HG02970 (cell line): ENCODE results near the gene NXN.
"Not testable (repeated sequence)": the region's sequence is repeated elsewhere in the genome, so short reads cannot be mapped to it uniquely, and the experiment has no call there.

Experiments
- ATAC-seq: cut with Tn5 transposase; IDR thresholded peaks from one replicate; pipeline ENCODE4 v1.9.1; 2021; ENCODE audit warnings: mild to moderate bottlenecking, moderate library complexity, moderate number of reproducible peaks; ENCODE audit not compliant: unreplicated experiment, low FRiP score

Gene NXN

GRCh38 chr17:788551-788950 lies 191.0 kb downstream of the NXN start:
- ATAC-seq = no peak

DNA sequence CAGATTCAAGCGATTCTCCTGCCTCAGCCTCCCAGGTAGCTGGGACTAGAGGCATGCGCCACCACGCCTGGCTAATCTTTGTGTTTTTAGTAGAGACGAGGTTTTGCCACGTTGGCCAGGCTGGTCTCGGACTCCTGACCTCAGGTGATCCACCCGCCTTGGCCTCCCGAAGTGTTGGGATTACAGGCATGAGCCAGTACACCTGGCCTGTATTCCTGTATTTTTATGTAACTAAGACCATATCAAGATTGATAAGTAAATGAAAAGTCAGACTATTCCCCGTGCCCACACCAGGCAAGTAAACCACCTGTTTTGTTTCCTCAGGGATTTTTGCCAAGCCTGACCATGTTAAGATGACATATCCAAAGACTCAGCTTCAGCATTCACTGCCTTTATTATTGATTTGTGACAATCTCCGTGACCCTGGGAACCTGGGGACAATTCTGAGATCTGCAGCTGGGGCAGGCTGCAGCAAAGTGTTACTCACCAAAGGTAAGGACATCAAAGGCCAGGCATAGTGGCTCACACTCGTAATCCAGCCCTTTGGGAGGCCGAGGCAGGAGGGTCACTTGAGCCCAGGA lies 191.8 kb downstream of the NXN start:
- no peak for ATAC-seq

- ATAC-seq = not testable (repeated sequence)
Measured at GRCh38 chr17:785901-786300, 193.7 kb downstream of the NXN start.

DNA sequence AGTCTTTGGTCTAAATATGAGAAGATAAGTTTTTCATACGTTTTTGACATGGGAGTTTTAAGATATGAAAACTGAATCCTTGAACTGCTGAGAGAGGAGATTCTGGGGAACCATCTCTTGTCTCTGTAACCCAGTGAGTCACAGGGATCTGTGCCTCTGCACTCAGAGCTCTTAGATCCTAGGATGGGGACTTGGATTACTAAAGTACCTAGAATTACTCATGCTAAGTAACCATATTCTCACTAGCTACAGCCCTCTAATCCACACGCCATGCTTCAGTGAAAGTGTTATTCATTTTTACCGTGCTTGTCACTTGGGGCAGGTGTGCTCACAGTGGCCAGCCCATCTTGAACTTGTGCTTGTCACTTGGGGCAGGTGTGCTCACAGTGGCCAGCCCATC lies 195.4 kb downstream of the NXN start:
- ATAC-seq = no peak

- ATAC-seq = peak; percentile 94
Measured at GRCh38 chr17:781805-782731, 197.5 kb downstream of the NXN start, which contains the start of the genes GLOD4 and MRM3. Gene GLOD4 (minus strand): TSS chr17:782280. CDS start chr17:782255, 25 bp downstream. Gene MRM3 (plus strand): TSS chr17:782353. CDS start chr17:782379, 26 bp downstream.

DNA sequence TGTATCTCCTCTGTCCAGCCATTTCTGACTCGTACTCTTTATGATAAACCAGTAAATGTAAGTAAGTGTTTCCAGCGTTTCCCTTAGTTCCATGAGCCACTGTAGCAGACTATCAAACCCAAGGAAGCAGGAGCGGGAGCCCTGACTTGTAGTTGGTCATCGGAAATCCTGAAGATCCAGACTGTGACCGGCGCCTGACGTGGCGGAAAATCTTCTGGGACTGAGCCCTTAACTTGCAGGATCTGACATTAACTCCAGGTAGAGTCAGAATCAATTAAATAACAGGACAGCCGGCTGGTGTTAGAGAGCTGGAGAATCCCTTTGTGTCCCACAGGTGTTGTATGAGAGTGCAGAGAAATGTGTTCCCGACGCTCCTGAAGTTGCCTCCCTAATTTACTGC lies 201.5 kb downstream of the NXN start:
- no peak for ATAC-seq

DNA sequence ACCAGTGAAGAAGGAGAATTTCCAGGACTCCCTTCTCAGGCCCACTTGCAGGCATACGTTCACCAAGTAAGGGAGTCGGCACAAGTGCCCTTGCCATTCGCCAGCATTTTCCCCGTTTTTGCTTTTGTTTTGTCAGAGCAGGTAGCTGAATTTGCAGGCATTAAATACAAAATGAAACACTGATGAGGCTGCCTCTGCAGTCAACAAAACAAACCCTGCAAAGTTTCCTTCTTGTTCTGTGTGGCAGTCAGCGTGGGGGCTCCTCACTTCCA lies 205.3 kb downstream of the NXN start:
- ATAC-seq = no peak

DNA sequence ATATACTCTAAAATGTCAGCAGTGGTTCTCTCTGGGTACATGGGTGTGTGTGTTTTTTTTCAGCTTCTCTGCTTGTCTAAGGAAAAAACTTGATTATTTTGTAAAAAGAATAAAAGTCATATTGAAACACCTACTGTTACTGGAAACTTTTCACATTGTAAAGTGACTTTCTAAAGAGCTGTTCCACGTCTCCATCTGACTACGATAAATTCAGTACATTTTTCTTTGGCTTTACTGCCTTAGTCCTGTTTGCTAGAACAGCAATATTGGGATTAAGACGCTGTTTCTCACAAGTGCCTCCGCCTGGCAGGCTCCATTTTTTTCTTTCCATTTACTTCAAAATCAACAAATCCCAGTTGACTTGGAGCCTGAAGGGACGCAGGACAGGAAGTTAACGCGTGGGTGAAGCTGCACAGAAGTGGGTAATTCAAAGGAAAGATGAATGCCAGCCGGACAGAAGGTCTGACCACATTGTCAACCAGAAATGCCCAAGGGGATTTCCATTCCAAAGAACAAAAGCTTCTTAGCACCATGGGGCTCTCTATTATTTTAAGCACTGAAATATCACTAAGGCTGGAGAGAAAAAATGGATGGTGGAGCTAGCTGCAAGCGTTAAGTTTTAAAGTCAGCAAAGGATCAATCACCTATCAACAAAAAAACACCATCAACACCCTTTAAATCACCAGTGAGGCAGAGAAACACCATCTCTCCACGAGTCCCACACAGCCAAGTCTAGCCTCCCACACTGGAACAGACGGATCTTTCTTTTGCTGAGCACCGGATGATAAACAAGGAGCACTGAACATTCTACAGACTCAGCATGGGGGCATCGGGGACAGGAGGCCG lies 205.9 kb downstream of the NXN start:
- no peak for ATAC-seq

GRCh38 chr17:773016-773415 lies 206.6 kb downstream of the NXN start:
- no peak for ATAC-seq

GRCh38 chr17:767076-767475 lies 212.5 kb downstream of the NXN start:
- ATAC-seq = no peak

GRCh38 chr17:760371-760770 lies 219.2 kb downstream of the NXN start:
- no peak for ATAC-seq

GRCh38 chr17:759964-760363 lies 219.6 kb downstream of the NXN start:
- ATAC-seq = no peak

DNA sequence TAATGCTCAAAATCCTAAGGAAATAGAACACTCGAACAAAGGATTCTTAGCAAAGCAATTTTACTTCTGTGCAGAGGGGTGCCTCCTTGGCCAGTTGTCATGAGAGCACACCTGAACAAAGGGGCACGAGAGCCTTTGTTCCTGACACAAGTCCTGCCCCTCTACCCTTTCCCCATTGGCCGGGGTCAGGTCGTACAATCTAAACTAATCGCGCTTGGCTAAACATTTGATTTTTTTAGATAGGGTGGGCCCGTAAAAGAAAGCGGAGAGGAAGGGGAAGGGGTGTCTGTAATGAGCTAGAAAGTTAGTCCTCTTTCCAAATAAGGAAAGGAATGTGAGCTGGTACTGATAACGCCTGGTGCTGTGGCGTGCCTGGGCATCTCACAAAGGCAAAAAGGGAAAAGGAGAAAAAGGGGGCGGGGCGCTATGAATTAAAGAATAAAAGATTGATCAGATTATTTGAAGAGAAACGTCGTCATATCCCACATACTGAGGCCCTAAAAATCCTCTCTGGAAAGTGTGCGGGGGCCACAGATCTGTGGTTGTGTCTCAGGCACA lies 223.5 kb downstream of the NXN start:
- not testable (repeated sequence) for ATAC-seq

DNA sequence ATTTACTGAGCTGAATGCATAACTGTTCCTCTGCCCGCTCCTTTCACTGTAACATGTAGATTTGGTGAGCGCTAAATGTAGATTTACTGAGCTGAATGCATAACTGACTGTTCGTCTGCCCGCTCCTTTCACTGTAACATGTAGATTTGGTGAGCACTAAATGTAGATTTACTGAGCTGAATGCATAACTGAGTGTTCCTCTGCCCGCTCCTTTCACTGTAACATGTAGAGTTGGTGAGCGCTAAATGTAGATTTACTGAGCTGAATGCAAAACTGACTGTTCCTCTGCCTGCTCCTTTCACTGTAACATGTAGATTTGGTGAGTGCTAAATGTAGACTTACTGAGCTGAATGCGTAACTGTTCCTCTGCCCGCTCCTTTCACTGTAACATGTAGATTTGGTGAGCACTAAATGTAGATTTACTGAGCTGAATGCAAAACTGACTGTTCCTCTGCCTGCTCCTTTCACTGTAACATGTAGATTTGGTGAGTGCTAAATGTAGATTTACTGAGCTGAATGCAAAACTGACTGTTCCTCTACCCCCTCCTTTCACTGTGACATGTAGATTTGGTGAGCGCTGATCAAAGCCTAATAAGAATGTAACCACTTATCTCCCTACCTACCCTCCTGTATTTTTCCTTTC lies 224.1 kb downstream of the NXN start:
- not testable (repeated sequence) for ATAC-seq

DNA sequence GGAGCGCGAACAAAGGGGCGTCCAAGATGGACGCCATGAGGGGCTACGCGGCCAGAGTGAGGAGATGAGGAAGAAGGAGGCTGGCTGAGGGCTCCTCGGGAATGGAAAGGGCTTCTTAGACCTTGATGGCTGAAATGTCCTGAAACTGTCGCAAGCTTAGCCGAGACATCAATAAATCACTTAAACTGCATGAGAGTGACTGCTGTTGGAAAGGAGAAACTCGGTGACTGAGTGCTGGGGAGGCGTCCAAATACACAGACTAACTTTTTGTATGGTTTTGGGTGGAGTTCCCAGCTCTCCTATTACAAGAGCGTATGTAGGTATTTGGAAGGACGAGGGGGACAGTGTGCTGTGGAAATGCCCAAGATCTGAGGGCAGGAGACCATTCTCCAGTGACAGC lies 226.2 kb downstream of the NXN start:
- no peak for ATAC-seq

DNA sequence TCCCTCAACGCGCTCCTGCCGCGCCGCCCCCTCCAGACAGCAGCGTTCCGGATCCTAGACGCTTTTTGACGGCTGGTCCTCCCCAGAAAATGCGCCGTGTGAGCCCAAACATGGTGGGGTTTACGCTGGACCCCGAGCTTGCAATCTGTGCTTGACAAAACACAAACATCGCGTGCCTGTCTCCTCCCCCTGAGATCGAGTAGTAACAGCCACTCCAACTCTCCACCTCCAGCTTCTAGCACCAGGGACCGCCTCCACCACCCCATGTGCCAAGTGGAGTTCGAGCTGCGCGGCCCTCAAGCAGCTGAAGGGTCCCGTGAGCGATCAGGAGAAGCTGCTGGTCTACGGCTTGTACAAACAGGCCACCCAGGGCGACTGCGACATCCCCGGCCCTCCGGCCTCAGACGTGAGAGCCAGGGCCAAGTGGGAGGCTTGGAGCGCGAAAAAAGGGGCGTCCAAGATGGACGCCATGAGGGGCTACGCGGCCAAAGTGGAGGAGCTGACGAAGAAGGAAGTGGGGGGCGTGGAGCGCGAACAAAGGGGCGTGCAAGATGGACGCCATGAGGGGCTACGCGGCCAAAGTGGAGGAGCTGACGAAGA lies 226.9 kb downstream of the NXN start:
- no peak for ATAC-seq

DNA sequence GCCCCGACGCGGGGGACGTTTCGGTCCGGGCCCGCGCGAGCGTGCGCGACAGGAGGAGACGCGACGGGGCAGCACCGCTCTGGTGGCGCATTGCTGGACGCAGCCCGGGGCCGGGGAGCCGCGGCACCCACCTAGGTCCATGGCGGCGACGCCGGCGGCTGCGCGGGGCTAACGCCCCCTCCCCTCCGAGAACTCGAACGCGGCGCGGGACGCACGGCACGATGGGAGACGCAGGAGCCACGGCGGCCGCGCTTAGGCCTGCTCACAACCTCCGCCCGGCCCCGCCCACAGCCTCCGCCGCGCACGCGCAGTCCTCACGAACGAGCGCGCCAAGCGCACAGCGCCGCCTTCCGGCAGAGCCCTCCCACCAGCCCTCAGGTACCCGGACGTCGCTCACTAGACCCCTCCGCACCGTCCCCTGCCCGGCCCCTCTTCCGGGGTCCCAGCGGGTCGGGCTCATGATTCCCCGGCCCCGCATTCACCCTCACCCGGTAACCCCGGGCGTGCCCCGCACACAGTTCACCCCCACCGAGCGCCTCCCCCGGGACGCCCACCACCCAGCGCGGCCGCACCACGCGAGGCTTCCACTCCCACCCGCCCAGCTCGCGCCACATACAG lies 227.5 kb downstream of the NXN start, which contains the start of gene GEMIN4:
TSS of gene GEMIN4 (minus strand) at position 263 of the 618 bp plus-strand sequence. CDS start at position 141, 122 bp downstream.
- peak; percentile 86 for ATAC-seq

- ATAC-seq = peak; percentile 34
Measured at GRCh38 chr17:751269-752001, 228.1 kb downstream of the NXN start.
